Measurements from ENCODE around the gene ATAD2B. TPM values are rescaled to one million over a fixed set of nuclear protein-coding genes. Genes with fewer than 3 reads are reported as not detected.

ATAD2B gene
- total and polyA plus RNA-seq, 2 of the 4 experiments (the other 2 are of a cell fraction): 1.5 to 5.0 TPM

- Histone ChIP-seq H4K8ac (ENCODE audit: low read depth in 2 of 2, low read length in 2 of 2) (no peak overlapping the region; a peak in 1 of 4 replicates), H4K5ac (ENCODE audit: low read depth, low read length) (no peak overlapping the region), H3K56ac (ENCODE audit: extremely low read depth, insufficient read depth, low read length) (no peak overlapping the region), H3K9me3 (ENCODE audit: control insufficient read depth, insufficient read depth, low read length) (peaks cover 3% of the 10 kb centered on the region; the same call in 1 of the 2 replicates), H2BK5ac (ENCODE audit: low read depth, low read length, poor library complexity, severe bottlenecking) (no peak overlapping the region), H3K27ac (ENCODE audit: insufficient read depth, low read length) (no peak overlapping the region), H3K79me1 (ENCODE audit: low read depth in 1 of 2, low read length in 2 of 2) (peaks cover 0 to 21% of the 10 kb centered on the region in 2 experiments; a peak in 2 of 4 replicates), H2BK120ac (ENCODE audit: low read depth, low read length) (peak overlapping the region; percentile 62), H3K14ac (replicated peaks; ENCODE audit: low read depth, low read length) (peak overlapping the region; percentile 37; the same call in 1 of the 2 replicates), H3K4me1 (ENCODE audit: control insufficient read depth, insufficient read depth, low read length) (peaks cover 19% of the 10 kb centered on the region), H2AK5ac (ENCODE audit: low read depth, low read length) (peak overlapping the region; percentile 91; the same call in 1 of the 2 replicates), H2BK20ac (ENCODE audit: low read depth, low read length) (peak overlapping the region; percentile 32), H3K4me3 (ENCODE audit: insufficient read depth, low read depth, low read length) (no peak overlapping the region), H4K91ac (ENCODE audit: insufficient read depth, low read depth, low read length) (0 out of 2 replicates have a peak overlapping the region, but pooled peaks have one; percentile 32), H3K4me2 (ENCODE audit: low read depth, low read length) (no peak overlapping the region), H3K9ac (ENCODE audit: low read depth, low read length) (no peak overlapping the region), H3K23ac (ENCODE audit: low read depth, low read length) (no peak overlapping the region), H3K36me3 (ENCODE audit: control insufficient read depth, insufficient read depth, low read length) (peaks cover 54% of the 10 kb centered on the region), H4K20me1 (ENCODE audit: insufficient read depth, low read length) (peaks cover 13% of the 10 kb centered on the region), H2BK15ac (ENCODE audit: low read depth, low read length) (peak overlapping the region; percentile 14; the same call in 1 of the 3 replicates), H3K9me1 (ENCODE audit: insufficient read depth, low read length) (peaks cover 39% of the 10 kb centered on the region), H3K18ac (ENCODE audit: low read depth, low read length) (no peak overlapping the region), H3K4ac (ENCODE audit: low read depth, low read length) (peak overlapping the region; percentile 59), H2AK9ac (replicated peaks; ENCODE audit: low read depth, low read length, poor library complexity) (no peak overlapping the region), H3K27me3 (ENCODE audit: control insufficient read depth, insufficient read depth, low read length) (no peaks in the 10 kb centered on the region), H2AFZ (replicated peaks; ENCODE audit: low read length, poor library complexity) (peak overlapping the region; percentile 17)
- in situ Hi-C loops (cut with MboI; ENCODE audit: low sequenced_read_pairs) (no loop called here), intact Hi-C loops (cut with micrococcal nuclease) (no loop called here), dilution Hi-C loops (cut with HindIII; ENCODE audit: low sequenced_read_pairs, unreplicated experiment) (no loop called here)
- CTCF ChIA-PET: no interaction called here
- TF ChIP-seq MAZ (IDR thresholded peaks at IDR 0.05; ENCODE audit: borderline replicate concordance, low read depth, low read length) (no peak), NFE2L2 (IDR thresholded peaks at IDR 0.05; ENCODE audit: low read depth, low read length) (no peak), FOS (IDR thresholded peaks at IDR 0.05; ENCODE audit: low read depth, low read length) (no peak), RCOR1 (IDR thresholded peaks at IDR 0.05; ENCODE audit: insufficient replicate concordance, low read length) (no peak), RFX5 (IDR thresholded peaks at IDR 0.05; ENCODE audit: low read depth, low read length) (no peak), MAFK (IDR thresholded peaks at IDR 0.05; ENCODE audit: low read depth, low read length) (no peak), POLR2A (IDR thresholded peaks at IDR 0.05; ENCODE audit: low read depth, low read length) (no peak), USF2 (IDR thresholded peaks at IDR 0.05; ENCODE audit: low read depth, low read length) (no peak), RAD21 (IDR thresholded peaks at IDR 0.05; ENCODE audit: low read length) (no peak), CTCF (conservative IDR thresholded peaks at IDR 0.05; ENCODE audit: low read depth, low read length) (no peak)
- no peak for ATAC-seq (ENCODE audit: low read depth)
- WGBS, 2 experiments (ENCODE audit: extremely low coverage in 2 of 2, insufficient read length in 1 of 2): 89% methylated on average over 3 of the region's 5 CpGs; no CpG with 5 or more reads in 1 of the 2 experiments
- POLR2A ChIA-PET (ENCODE audit: unreplicated experiment): no interaction called here
- no peak for DNase-seq
- no TSS peak for BruUV-seq (replicated peaks)
Observed at GRCh38 chr2:23699580-23699925, 227.4 kb downstream of the ATAD2B start.
